Glomerular visceral epithelial cell (primary cell): ENCODE results near the gene PAFAH1B1.

Experiments used
- DNase-seq: peaks from one replicate; pipeline ENCODE4 v3.0.0-alpha.2; 2016; ENCODE audit errors: extremely low spot score

Gene PAFAH1B1

DNA sequence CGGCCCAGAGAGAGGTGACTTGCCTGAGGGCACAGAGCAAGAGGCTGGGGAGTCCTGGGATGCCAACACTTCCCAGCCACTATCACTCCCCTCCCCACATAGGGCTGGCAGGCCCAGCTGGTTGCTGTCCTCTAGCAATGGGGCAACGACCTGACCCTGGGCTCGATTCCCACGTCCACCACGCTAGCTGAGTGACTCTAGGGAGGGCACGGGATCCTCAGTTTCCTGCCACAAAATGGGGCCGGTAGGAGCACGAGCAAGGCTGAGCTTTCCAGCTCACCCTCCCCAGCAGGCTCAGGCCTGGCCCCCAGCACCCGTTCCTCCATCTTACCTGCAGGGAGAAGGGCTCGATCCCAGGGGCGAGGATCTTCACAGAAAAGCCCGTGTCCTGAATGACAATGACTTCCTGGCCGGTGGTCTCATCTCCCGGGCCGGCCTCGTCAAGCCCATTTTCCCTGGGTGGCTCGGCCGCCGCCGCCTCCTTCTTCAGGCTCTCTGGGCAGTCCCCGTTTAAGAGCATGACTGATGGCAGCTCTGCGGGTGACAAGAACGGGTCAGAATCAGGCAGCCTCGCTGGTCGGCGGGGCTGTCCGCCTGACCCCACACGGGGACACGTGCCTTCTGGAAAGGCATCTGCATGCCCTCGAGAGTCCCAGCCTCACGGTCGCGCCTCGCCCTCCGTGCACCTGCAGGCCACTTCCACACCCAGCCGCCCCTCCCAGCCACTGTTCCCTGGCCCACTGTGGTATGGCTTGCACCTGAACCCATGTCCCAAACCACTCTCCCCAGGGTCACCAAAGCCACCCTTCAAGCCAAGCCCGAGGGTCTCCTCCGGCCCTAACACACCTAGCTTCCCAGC lies 110.8 kb downstream of the PAFAH1B1 start:
- no peak for DNase-seq

DNA sequence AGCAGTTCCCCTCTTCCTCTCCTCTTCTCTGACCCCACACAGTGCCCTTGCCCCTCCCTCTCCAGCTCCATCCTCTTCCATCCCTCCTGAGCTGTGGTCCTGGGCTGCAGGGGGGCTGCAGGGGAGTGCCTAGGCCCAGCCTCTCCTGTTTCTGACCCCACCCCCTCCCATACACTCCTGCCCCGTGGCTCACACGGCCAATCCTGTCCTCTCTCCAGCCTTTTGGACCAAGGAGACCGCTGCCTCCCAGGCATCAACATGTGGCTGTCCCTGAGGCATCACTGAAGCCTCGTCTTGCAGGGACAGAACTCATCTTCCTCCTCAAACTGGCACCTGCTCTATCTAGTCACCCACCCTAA lies 111.4 kb downstream of the PAFAH1B1 start:
- no peak for DNase-seq

DNA sequence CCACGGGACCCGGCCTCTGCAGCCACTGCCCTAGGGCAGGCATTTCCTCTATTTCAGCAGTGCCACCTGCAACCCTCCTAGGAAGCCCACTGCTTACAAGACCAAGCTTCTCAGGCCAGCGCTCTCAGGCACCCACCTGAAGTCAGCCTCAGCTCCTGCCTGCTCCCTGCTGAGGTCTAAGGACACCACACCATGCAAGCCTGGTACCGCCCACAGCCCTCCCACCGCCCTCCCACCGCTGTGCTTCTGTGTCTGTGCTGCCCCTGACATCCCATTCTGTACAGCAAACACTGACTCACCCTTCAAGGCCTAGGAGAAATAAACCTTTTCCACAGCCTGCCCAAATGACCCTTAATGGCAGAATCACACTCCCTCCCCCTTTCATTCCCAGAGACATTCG lies 111.8 kb downstream of the PAFAH1B1 start:
- DNase-seq, result peak; percentile 54

DNA sequence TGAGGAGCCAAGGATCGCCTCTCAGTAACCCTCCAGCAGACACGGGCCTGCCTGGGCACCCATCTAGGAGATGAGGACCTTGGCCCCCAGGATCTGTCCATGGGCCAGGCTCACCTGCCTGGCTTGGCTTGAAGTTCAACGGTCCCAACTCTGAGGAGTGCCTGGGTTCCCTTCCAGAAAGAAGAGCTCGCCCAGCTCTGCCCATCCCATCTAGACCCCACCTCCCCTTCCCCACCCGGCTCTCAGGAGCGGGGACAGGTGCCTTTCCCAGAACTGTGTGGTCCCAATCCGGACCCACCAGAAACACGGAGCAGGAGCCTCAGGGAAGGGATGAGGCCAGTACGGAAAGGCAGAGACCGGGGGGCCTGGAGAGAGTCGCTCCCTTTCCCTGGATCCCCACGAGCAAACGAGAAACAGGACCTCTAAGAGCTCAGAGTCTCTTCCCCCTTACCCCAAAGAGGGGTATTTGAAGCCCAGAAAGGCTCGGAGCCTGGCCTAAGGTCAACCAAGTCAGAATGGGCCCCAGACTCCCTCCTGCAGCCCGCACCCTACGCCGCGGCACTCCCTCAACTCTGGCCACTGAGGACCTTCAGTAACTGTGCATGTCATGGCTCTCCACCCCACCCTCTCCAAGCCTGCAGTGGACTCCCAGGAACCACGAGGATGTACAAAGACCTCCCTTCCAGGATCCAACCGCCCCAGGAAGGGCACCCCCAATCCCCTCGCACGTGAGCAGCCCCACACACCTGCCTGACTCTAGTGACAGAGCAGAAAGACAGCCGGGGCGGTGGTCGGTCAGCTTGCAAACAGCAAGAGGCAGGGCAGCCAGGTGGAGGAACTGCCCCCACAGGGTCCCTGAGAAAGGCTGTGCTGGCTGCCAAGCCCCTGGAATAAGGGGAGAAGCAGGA lies 112.7 kb downstream of the PAFAH1B1 start:
- DNase-seq, result no peak

DNA sequence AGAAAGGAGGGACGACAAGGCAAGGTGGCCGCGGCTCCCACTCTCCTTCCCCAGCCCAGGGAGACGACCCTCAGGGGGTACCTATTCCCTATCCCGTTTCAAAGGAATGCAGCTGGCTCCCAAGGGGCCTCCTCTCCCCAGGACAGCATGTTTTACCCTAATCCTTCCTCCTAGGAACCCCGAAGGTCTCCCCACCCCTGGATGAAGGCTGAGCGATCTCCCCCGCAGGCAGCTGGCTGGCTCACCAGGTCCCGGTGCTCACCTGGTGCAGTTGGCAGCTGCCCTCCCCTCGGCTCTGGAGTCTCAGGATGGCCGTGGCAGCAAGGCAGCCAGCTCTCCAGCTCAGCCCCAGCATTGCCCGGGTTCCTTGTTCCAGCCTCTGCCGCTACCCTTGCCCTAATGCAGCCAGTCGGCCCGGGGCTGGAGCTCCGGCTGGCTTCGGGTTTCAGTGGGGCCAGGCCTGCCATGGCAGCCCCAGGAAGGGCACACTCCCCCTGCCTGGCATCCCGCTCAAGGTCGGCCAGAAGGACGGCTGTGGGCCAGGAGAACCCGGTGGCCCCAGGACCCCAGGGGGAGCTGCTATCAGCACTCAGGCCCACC lies 113.6 kb downstream of the PAFAH1B1 start:
- no peak for DNase-seq

DNA sequence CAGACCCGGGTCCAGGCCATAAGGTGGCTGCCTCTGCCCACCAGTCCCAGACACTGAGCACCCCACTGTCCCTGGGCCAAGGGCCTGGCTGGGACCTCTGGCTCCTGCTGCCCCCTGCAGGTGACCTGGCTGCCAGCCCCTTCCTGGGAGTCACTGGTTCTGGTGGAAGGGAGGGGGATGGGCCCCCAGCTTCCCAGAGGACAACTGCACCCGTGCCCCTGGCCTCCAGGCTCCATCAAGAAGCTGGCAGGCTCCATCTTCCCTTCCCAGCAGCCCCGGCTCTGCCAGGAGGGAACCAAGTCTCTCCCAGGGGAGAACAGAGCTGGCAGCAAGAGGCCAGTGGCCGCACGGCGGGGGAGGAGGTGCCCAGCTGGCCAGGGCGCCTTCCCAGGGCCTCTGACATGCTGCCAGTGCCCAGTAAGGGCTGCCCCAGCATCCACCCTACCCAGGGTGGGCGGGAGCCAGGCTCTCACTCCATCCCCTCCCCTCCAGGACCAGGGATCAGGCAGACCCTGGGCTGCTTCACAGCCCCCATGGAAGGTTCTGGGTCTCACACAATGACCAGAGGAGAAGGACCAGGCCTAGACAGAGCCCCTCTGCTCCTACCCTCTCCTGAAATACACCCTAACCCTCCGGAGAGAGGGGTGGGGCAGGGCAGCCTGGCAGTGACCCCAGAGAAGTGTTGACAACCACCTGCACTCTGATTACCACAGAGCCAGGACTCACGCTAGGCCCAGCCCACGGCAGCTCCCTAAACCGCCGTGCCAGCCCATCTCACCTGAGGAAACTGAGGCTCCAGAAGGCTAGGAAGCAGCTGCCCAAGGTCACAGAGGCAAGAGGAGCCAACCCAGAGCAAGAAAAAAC lies 114.5 kb downstream of the PAFAH1B1 start:
- no peak for DNase-seq

DNA sequence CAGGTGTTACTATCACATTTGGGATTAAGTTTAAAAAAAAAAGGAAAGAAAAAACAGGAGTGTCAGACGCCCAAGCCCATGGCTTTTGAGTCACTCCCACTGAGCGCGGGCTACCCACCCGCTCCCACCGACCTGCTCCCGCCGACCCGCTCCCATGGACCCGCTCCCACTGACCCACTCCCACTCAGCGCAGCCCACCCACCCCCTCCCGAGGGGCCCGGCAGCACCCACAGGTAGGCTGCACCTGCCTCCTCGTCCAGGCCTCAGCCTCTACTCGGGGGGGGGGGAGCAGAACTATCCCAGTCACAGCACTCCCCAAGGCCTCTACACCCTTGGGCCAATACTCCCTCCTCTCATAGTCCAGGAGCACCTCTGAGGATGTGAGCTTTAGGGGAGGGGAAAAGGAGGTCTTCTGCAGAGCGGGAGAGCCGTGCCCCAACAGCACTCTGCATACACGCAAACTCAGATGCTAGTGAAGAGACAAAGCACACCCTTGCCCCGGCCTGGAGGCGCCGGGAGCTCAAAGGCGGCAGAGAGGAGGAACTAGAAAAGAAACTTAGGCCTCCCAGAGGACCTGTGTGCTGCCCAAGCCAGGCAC lies 115.2 kb downstream of the PAFAH1B1 start:
- DNase-seq, result no peak

DNA sequence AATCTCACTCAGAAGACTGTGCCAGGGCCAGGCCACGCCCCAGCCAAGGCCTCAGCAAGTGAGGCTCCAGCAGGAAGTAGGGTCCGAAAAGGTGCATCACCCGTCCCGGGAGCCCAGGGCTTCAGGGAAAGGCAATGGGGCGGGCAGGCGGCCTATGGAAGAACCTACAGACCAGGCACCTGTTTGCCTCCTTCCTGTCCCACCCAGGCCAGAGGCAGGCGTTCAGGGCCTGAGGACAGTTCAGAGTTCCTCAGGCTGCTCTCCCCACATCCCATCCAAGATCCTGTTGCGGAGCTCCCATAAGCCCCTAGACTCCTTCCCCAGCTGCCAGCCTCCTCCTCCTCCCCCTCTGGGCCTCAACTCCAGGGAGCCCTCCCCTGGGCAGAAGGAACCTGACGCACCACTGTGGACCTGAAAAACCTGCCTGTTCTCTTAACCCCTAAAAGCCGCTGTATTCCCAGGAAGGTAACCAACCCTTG lies 115.8 kb downstream of the PAFAH1B1 start:
- peak; percentile 71 for DNase-seq

DNA sequence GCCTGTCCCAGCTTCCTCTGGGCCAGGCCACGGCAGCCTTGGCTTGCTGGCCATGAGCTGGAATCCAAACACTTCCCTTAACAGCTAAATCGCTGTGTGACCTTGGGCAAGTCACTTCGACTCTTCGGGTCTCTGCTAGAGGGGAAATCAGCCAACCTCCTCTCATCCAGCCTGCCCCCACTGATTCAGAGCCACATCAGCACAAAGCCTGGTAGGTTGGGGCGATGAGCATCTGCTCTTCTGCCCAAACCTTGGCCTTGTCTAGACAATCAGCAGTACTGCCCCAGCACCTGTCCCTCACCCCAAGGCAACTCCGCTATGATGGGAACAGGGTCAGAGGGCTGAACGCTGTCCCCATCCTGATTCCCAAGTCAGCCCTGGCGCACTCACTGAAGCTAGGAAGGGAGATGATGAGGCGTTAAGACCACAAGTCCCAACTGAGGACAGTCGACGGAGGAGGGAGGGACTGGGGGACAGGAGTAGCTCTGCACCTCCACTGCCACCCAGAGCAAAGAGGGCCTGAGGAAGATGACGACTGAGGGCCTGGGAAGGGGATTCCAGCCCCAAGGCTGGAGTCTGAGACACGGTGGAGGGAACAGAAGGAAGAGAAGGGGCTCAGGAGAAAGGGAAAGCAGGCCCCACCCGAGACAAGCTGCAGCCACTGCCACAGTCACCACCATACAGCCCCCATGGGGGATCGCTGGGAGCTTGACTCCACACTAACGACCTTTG lies 116.8 kb downstream of the PAFAH1B1 start:
- DNase-seq, result no peak

DNA sequence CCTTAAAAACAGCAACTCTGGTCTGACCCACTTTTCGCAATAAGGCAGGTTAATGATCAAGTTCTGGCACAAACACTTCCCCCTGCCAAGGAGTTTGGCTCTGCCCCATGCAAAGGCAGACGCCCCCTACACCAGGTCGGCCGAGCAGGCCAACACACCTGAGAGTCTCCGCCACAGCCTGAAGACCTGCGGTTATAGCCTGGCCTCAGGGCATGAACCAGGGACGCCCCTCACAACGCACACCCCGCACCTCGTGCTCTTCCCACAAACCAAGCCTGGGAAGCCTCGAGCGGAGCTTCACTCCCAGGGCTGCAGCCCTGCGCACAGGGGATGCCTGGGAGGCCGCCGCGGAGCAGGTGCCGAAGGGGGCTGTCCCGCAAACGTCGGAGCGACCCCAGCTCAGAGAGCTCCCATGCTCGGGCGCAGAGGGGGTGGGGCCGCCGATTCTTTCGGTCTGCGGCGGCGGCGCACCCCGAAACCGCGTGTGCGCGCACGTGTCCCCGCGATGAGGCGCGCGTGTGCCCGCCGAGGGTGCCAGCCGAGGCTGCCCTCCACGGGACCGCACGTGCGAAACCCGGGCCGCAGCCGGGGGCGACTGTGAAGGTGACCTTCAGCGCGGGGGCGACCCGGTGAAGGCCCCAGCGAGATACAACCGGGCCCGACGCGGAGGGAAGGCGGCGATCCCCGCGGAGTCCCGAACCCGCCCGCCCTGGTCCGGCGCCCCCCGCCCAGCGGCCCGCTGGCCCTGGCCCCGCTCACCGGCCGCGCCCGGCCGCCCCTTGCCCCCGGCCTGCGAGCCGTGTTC lies 117.6 kb downstream of the PAFAH1B1 start:
- no peak for DNase-seq

DNA sequence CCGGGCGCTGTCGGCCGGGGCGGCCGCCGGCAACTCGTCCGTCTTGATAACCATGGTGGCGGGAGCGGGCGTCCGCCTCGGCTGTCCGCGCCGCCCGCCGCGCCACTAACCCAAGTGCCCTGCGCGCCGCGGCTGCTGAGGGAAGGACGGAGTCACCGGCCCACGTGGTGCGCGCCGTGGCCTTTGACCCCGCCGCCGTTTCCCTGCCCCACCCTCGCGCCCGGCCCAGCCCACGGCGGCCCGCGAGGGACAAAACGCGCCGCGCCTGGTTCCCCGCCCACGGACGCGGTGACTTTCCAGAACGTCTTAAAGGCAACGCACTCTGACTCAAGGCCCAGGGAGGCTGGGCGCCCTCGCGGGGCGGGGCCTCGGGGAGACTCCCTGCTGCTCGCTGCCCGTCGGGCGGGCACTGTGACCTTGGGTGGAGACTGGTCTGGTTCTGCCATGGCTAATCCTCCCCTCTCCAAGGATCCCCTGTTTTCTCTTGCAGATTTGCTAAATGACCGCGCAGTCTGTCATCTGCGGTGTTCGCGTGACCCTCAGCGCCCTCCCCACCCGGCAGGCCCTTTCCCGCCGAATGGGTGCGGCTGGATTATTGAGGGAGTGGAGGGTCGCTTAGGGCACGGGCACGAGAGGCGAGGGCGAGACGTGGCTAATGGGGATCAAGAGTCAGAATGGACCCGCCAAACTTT lies 118.3 kb downstream of the PAFAH1B1 start, which contains the start of gene CLUH:
CLUH (minus strand) TSS at position 157 of the 692 bp plus-strand sequence; CDS start at position 54, 103 bp downstream.
- DNase-seq, result peak; percentile 97

DNA sequence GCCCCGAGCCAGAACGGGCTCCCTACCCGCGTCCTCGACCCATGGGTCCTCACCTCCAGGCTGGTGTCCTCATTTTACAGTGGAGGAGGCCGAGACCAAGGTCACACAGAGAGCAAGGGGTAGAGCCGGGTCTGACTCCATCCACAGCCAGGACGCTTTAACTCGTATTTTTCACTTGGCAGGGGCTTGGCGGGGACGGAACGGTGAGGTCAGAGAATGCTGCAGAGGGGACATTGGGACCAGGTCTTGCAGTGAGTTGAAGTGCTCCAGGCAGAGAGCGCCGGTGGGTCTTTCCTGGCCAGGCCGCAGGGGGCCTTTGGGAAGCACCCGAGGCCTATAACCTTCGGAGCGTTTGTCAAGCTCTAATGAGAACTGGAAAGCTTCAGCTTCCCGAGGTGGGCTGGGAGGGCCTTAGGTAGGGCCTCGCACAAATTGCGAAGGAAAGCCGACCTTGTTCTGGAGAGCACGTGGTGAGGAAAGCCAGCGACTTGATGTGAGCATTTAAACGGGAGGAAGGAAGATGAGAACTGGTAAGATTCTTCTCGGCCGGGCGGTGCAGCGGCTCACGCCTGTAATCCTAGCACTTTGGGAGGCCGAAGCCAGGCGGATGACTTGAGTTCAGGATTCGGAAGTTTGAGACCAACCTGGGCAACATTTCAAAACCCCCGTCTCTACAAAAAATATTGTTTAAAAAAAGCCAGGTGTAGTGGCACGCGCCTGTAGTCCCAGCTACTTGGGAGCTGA lies 119.0 kb downstream of the PAFAH1B1 start:
- DNase-seq, result no peak

DNA sequence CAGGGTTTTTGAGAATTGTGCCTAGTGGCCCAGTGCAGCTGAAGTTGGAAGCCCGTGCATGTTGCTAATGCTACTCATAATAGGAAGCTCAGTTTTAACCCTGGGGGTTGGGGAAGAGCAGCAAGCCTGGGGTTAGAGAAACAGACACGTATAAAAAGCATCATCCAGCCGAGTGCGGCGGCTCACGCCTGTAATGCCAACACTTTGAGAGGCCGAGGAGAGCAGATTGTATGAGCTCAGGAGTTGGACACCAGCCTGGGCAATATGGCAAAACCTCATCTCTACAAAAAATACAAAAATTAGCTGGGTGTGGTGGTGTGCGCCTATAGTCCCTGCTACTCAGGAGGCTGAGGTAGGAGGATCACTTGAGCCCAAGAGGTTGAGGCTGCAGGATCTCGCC lies 120.4 kb downstream of the PAFAH1B1 start:
- DNase-seq, result no peak

DNA sequence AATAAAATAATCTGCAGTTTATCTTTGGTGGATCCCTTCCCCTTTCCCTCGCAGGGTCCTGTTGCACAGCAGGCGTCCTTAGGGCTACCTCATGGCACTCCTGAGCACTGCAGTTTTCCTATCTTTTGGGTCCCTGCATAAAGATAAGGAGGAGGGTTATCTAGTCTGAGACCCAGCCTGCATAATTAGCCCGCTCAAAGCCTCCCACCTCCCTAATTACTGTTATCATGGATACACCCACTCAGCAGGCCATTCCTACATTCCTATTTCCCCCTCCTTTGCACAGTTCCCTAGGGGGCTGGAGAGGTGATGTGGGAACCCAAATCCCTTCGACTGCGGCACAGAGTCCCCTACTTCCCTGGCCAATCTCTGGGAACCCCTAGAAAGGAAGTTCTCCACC lies 123.2 kb downstream of the PAFAH1B1 start:
- no peak for DNase-seq

DNA sequence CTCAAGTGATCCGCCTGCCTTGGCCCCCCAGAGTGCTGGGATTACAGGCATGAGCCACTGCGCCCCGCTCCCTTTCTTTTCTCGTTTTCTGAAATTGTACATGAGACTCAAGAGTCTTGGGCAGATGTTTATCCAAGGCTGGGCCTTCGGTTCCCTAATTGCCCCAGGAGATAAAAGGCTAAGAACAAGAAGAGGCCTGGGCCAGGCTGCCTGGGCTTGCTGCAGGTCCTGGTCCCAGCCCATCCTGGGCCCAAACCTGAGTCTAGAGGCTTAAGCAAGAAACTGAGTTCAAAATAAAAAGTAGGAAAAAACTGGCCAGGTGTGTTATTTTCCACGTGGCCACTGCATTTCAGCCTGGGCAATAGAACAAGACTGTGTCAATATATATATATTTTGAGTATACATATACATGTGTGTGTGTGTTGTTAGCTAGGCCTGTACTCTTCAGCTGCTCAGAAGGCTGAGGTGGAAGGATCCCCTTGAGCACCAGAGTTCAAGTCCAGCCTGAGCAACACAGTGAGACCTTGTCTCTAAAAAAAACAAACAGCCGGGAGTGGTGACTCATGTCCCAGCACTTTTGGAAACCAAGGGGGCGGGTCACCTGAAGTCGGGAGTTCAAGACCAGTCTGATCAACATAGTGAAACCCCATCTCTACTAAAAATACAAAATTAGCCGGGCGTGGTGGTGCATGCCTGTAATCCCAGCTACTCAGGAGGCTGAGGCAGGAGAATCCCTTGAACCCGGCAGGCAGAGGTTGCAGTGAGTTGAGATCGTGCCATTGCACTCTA lies 124.9 kb downstream of the PAFAH1B1 start:
- no peak for DNase-seq

DNA sequence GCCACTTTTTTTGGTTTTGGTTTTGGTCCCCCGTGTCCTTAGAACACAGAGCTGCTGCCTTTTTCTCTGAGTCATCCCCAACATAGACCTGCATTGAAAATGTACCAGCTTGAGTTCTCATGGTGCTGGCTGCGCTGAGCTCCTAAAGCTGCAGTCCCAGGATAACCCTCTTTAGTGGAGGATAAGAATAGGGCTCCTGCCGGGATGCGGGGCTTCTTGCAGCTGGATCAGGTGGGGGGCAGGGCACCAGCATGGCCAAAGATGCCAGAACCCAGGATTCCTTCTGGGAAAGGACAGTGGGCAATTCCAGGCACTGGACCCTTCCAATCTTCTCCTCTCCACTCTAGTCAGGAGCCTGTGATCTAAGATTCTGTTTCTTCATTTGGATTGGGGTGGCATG lies 126.4 kb downstream of the PAFAH1B1 start:
- DNase-seq, result no peak

DNA sequence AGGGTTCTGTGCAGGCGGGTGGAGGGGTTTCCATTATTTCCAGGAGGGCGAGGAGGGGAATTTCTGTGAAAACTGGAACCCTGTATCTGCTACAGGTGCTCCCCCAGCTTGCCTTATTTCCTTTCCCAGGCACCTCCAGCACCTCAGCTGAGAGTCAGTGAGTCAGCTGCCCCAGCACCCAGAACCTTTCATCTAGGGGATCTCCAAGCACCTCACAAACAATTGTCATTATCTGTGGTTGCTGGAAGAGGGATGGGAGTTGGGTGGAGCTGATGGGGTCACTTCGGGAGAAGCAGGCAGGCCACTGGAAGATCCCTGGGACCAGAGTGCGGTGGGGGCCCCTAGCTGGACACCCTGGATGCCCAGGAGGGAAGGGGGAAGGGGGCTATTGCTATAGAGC lies 128.1 kb downstream of the PAFAH1B1 start:
- no peak for DNase-seq
